Measurements from ENCODE around the gene MOBP.

Gene MOBP

GRCh38 chr3:39435006-39435748 is 32.3 kb upstream of the MOBP start:
- TF ChIP-seq CTCF (IDR thresholded peaks at IDR 0.05; ENCODE audit: unreplicated experiment in 3 of 3), result no peak
- no peaks in the 10 kb centered on the region for H3K9me3 Mint-ChIP-seq

DNA sequence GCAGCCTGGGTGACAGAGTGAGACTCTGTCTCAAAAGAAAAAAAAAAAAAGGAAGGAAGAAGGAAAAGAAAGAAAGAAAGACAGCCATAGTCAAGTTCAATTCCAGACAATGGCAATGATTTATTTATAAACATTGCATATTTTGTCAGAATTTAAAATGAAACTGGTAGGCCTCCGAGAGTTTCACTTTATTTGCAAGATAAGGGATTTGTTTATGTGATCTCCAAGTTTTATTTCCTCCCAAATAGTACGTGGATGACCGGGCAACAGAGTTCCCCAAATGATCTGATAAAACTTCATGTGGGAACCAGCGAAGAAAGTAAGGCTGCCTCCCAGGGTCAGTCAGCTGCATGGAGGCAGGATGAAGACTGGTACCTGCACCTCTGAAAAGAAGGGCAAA is 28.6 kb upstream of the MOBP start:
- Mint-ChIP-seq H3K27ac (no peak overlapping the region), H3K27me3 (ENCODE audit: low read depth) (peaks cover 4% of the 10 kb centered on the region), H3K36me3 (ENCODE audit: low read depth) (no peaks in the 10 kb centered on the region), H3K9me3 (no peaks in the 10 kb centered on the region), H3K4me1 (no peaks in the 10 kb centered on the region), H3K4me3 (no peak overlapping the region)
- TF ChIP-seq CTCF (IDR thresholded peaks at IDR 0.05; ENCODE audit: unreplicated experiment in 3 of 3), result no peak

More at GRCh38 chr3:39435006-39435748, 32.3 kb upstream of the MOBP start:
- no peaks in the 10 kb centered on the region for H3K36me3 Mint-ChIP-seq (ENCODE audit: low read depth)
- H3K4me3 Mint-ChIP-seq, result no peak overlapping the region
- peaks cover 4% of the 10 kb centered on the region for H3K27me3 Mint-ChIP-seq (ENCODE audit: low read depth)
- H3K27ac Mint-ChIP-seq, result no peak overlapping the region
- H3K4me1 Mint-ChIP-seq, result no peaks in the 10 kb centered on the region

- H3K4me3 Mint-ChIP-seq, result no peak overlapping the region
- no peaks in the 10 kb centered on the region for H3K9me3 Mint-ChIP-seq
- no peaks in the 10 kb centered on the region for H3K36me3 Mint-ChIP-seq (ENCODE audit: low read depth)
- no peaks in the 10 kb centered on the region for H3K4me1 Mint-ChIP-seq
- H3K27ac Mint-ChIP-seq, result no peak overlapping the region
- peaks cover 4% of the 10 kb centered on the region for H3K27me3 Mint-ChIP-seq (ENCODE audit: low read depth)
- TF ChIP-seq CTCF (IDR thresholded peaks at IDR 0.05; ENCODE audit: unreplicated experiment in 3 of 3), result no peak
These were observed 27.2 kb upstream of the MOBP start for GRCh38 chr3:39440316-39440715.

- H3K4me1 Mint-ChIP-seq, result no peaks in the 10 kb centered on the region
- H3K27me3 Mint-ChIP-seq (ENCODE audit: low read depth), result peaks cover 4% of the 10 kb centered on the region
- no peak for TF ChIP-seq CTCF (IDR thresholded peaks at IDR 0.05; ENCODE audit: unreplicated experiment in 3 of 3)
- H3K27ac Mint-ChIP-seq, result no peak overlapping the region
- H3K9me3 Mint-ChIP-seq, result no peaks in the 10 kb centered on the region
- H3K4me3 Mint-ChIP-seq, result no peak overlapping the region
- H3K36me3 Mint-ChIP-seq (ENCODE audit: low read depth), result no peaks in the 10 kb centered on the region
These were observed 23.9 kb upstream of the MOBP start for GRCh38 chr3:39443530-39443929.

- no peaks in the 10 kb centered on the region for H3K4me1 Mint-ChIP-seq
- no peaks in the 10 kb centered on the region for H3K9me3 Mint-ChIP-seq
- no peak for TF ChIP-seq CTCF (IDR thresholded peaks at IDR 0.05; ENCODE audit: unreplicated experiment in 3 of 3)
- no peaks in the 10 kb centered on the region for H3K27me3 Mint-ChIP-seq (ENCODE audit: low read depth)
- no peaks in the 10 kb centered on the region for H3K36me3 Mint-ChIP-seq (ENCODE audit: low read depth)
- no peak overlapping the region for H3K27ac Mint-ChIP-seq
- no peak overlapping the region for H3K4me3 Mint-ChIP-seq
These were observed 21.6 kb upstream of the MOBP start for GRCh38 chr3:39445927-39446326.

- no peaks in the 10 kb centered on the region for H3K4me1 Mint-ChIP-seq
- H3K36me3 Mint-ChIP-seq (ENCODE audit: low read depth), result no peaks in the 10 kb centered on the region
- no peak overlapping the region for H3K27ac Mint-ChIP-seq
- no peaks in the 10 kb centered on the region for H3K27me3 Mint-ChIP-seq (ENCODE audit: low read depth)
- no peaks in the 10 kb centered on the region for H3K9me3 Mint-ChIP-seq
- TF ChIP-seq CTCF (IDR thresholded peaks at IDR 0.05; ENCODE audit: unreplicated experiment in 3 of 3), result no peak
- H3K4me3 Mint-ChIP-seq, result no peak overlapping the region
These were observed 21.0 kb upstream of the MOBP start for GRCh38 chr3:39446444-39446843.

All from nephron (organoid).